ENCODE data around the gene UGT1A5. TPM values are rescaled to one million over a fixed set of nuclear protein-coding genes. Genes with fewer than 3 reads are reported as not detected.

Gene UGT1A5
- total RNA-seq, 1 experiment from 2014 or later: not detected

- H3K36me3 ChIP-seq (ENCODE audit: control insufficient read depth in 1 of 2, insufficient read depth in 2 of 2, low read length in 2 of 2): no peaks in the 10 kb centered on the region
Measured at GRCh38 chr2:233772153-233772552, 59.4 kb downstream of the UGT1A5 start.

More at GRCh38 chr2:233772153-233772552, 59.4 kb downstream of the UGT1A5 start:
- ChIA-PET CTCF (no interaction called here), POLR2A (no interaction called here), RAD21 (ENCODE audit: low non-redundant PET in 1 of 2, low total read pairs in 2 of 2, uncharacterized antibody in 2 of 2, unreplicated experiment in 2 of 2) (no interaction called here)
- no peak overlapping the region for H3K27ac ChIP-seq (ENCODE audit: low read depth, low read length)
- intact Hi-C loops (cut with micrococcal nuclease): no loop called here
- H2AFZ ChIP-seq (ENCODE audit: low read depth, low read length, poor library complexity, severe bottlenecking): no peak overlapping the region
- ATAC-seq (no peak), DNase-seq (ENCODE audit: low read depth, low spot score) (no peak)
- H3K9me2 ChIP-seq (ENCODE audit: insufficient read depth): no peaks in the 10 kb centered on the region
- H4K20me1 ChIP-seq (ENCODE audit: insufficient read depth): no peaks in the 10 kb centered on the region
- H3K79me2 ChIP-seq (ENCODE audit: insufficient read depth, low read length): no peaks in the 10 kb centered on the region
- no peak overlapping the region for H3K4me3 ChIP-seq (replicated peaks in 1 of 2; ENCODE audit: low read depth in 1 of 2, low read length in 2 of 2)
- H3K27me3 ChIP-seq (ENCODE audit: insufficient read depth, low read length): no peaks in the 10 kb centered on the region
- H3K4me2 ChIP-seq (ENCODE audit: low read length): no peak overlapping the region
- H3K9me3 ChIP-seq (ENCODE audit: control insufficient read depth in 1 of 2, insufficient read depth in 1 of 2, low read depth in 1 of 2, low read length in 2 of 2): no peaks in the 10 kb centered on the region
- BruUV-seq (replicated peaks): no TSS peak
- TF ChIP-seq TCF7L2 (IDR thresholded peaks at IDR 0.05; ENCODE audit: borderline replicate concordance, extremely low read depth, insufficient read depth, insufficient read length) (no peak), CTCF (IDR thresholded peaks at IDR 0.05 in 2 of 3, conservative IDR thresholded peaks at IDR 0.05 in 1 of 3; ENCODE audit: borderline replicate concordance in 1 of 3, insufficient read depth in 1 of 3, low read depth in 2 of 3, low read length in 2 of 3) (no peak), POLR2AphosphoS5 (IDR thresholded peaks at IDR 0.05; ENCODE audit: low read depth, low read length) (no peak), MAX (IDR thresholded peaks at IDR 0.05) (no peak), CEBPB (IDR thresholded peaks at IDR 0.05; ENCODE audit: low read depth) (no peak), ZBTB33 (IDR thresholded peaks at IDR 0.05; ENCODE audit: extremely low read depth, insufficient replicate concordance, low read length) (no peak), ZNF274 (IDR thresholded peaks at IDR 0.05; ENCODE audit: low read depth, low read length) (no peak), SRF (IDR thresholded peaks at IDR 0.05; ENCODE audit: low read depth) (no peak), SIN3A (IDR thresholded peaks at IDR 0.05; ENCODE audit: low read depth) (no peak), POLR2A (IDR thresholded peaks at IDR 0.05; ENCODE audit: borderline replicate concordance, extremely low read depth, insufficient read depth, insufficient read length) (no peak), EGR1 (IDR thresholded peaks at IDR 0.05; ENCODE audit: low read depth) (no peak), FOSL1 (IDR thresholded peaks at IDR 0.05; ENCODE audit: low read depth) (no peak), ATF3 (IDR thresholded peaks at IDR 0.05) (no peak), EZH2phosphoT487 (IDR thresholded peaks at IDR 0.05; ENCODE audit: borderline replicate concordance) (no peak), SP1 (IDR thresholded peaks at IDR 0.05; ENCODE audit: low read depth) (no peak), YY1 (IDR thresholded peaks at IDR 0.05; ENCODE audit: extremely low read depth, insufficient replicate concordance, low read depth, low read length) (no peak), EZH2 (IDR thresholded peaks at IDR 0.05) (no peak), ELF1 (IDR thresholded peaks at IDR 0.05; ENCODE audit: borderline replicate concordance, low read depth) (no peak)
- H3K9ac ChIP-seq (ENCODE audit: low read length): no peak overlapping the region
- no peaks in the 10 kb centered on the region for H3K4me1 ChIP-seq (ENCODE audit: control insufficient read depth in 1 of 2, insufficient read depth in 2 of 2, low read length in 2 of 2)

All from HCT116 (cell line).